H1 (cell line): ENCODE measurements around the gene NSA2.

Experiments used
- CBX8 ChIP-seq: fragments of 300-800, 300-1000 bp; sonication (generic); IDR thresholded peaks from 2 replicates; pipeline ENCODE4 v1.7.1; 2016; ENCODE audit warnings: low read depth, low read length, borderline replicate concordance
- CEBPB ChIP-seq: IDR thresholded peaks from 2 replicates; pipeline ENCODE4 v1.6.1; 2012; ENCODE audit warnings: low read depth, low read length
- CREB1 ChIP-seq: IDR thresholded peaks from 2 replicates; pipeline ENCODE4 v1.6.1; 2012; ENCODE audit warnings: inconsistent platforms
- CTCF ChIP-seq, 3 experiments: IDR thresholded peaks; 1 replicate in 2 of 3; 2 replicates in 1 of 3; pipeline versions ENCODE4 v1.5.1 to v1.6.1; 2011; ENCODE audit warnings: low read length in 3 of 3, mild to moderate bottlenecking in 3 of 3, inconsistent platforms in 2 of 3, low read depth in 1 of 3, moderate library complexity in 1 of 3; ENCODE audit not compliant: insufficient read depth in 1 of 3; ENCODE audit errors: control extremely low read depth in 1 of 3
- MAX ChIP-seq: IDR thresholded peaks from 2 replicates; pipeline ENCODE4 v1.6.1; 2012; ENCODE audit warnings: inconsistent platforms
- POLR2A ChIP-seq, 2 experiments: IDR thresholded peaks; 1 replicate in 1 of 2; 2 replicates in 1 of 2; pipeline ENCODE4 v1.6.1; 2011; ENCODE audit warnings: low read depth in 2 of 2, low read length in 2 of 2, mild to moderate bottlenecking in 2 of 2; ENCODE audit errors: control extremely low read depth in 1 of 2
- TAF1 ChIP-seq: IDR thresholded peaks from 2 replicates; pipeline ENCODE4 v1.6.1; 2011; ENCODE audit warnings: mild to moderate bottlenecking, low read depth, low read length

- TF ChIP-seq POLR2A (IDR thresholded peaks at IDR 0.05; ENCODE audit: control extremely low read depth in 1 of 2, low read depth in 2 of 2, low read length in 2 of 2), result no peak
- peak in 2 of 3 experiments; percentile 8 to 47; a peak in 2 of 4 replicates for TF ChIP-seq CTCF (IDR thresholded peaks at IDR 0.05; ENCODE audit: control extremely low read depth in 1 of 3, insufficient read depth in 1 of 3, low read depth in 1 of 3, low read length in 3 of 3)
- no peak for TF ChIP-seq CEBPB
- no peak for TF ChIP-seq MAX
- no peak for TF ChIP-seq CREB1
- no peak for TF ChIP-seq CBX8
- TF ChIP-seq TAF1, result no peak
These were observed 616 bp upstream of the NSA2 start for GRCh38 chr5:74766418-74766848.
